Calu3 (cell line): ENCODE results near the gene KCTD4. TPM values are rescaled to one million over a fixed set of nuclear protein-coding genes. Genes with fewer than 3 reads are reported as not detected.

Experiments
- BruUV-seq: library from RNA; stranded (reverse); fragments of 400-500 nt; replicated peaks from 2 replicates; lab custom pipeline; 2021; lab: Mats Ljungman, UMichigan
- CTCF ChIA-PET: fragments of 300-600 bp; sonication (Branson Sonifier 250); formaldehyde crosslinking; loops from one replicate; lab custom pipeline; 2022; ENCODE audit warnings: antibody characterized with exemption; lab: Charles Lee
- DNase-seq: peaks from one replicate; pipeline ENCODE4 v3.0.0; 2022
- H3K27ac Mint-ChIP-seq: one replicate; pipeline ENCODE4 v1.8.0; 2022; ENCODE audit warnings: mixed read lengths; ENCODE audit not compliant: unreplicated experiment
- H3K27me3 Mint-ChIP-seq: one replicate; pipeline ENCODE4 v1.8.0; 2022; ENCODE audit warnings: mixed read lengths; ENCODE audit not compliant: unreplicated experiment
- H3K36me3 Mint-ChIP-seq: one replicate; pipeline ENCODE4 v1.8.0; 2022; ENCODE audit warnings: mild to moderate bottlenecking, moderate library complexity, mixed read lengths; ENCODE audit not compliant: insufficient read depth, unreplicated experiment
- H3K4me1 Mint-ChIP-seq: one replicate; pipeline ENCODE4 v1.8.0; 2022; ENCODE audit warnings: mild to moderate bottlenecking, low read depth, mixed read lengths; ENCODE audit not compliant: unreplicated experiment
- H3K4me3 Mint-ChIP-seq: one replicate; pipeline ENCODE4 v1.8.0; 2022; ENCODE audit warnings: mild to moderate bottlenecking, low read depth, moderate library complexity, mixed read lengths; ENCODE audit not compliant: unreplicated experiment
- H3K9me3 Mint-ChIP-seq: one replicate; pipeline ENCODE4 v1.8.0; 2022; ENCODE audit warnings: low read depth, mixed read lengths; ENCODE audit not compliant: unreplicated experiment
- CTCF ChIP-seq: fragments of 200-600 bp; IDR thresholded peaks from one replicate; pipeline ENCODE4 v1.8.0; 2022; ENCODE audit warnings: antibody characterized with exemption; ENCODE audit not compliant: unreplicated experiment
- intact Hi-C: fragments of 100-400 bp; cut with micrococcal nuclease; formaldehyde crosslinking; loops from one replicate; pipeline ENCODE4 v1.10.0; 2022; ENCODE audit not compliant: unreplicated experiment
- total RNA-seq: library from RNA; stranded (reverse); gene quantifications from 2 replicates; pipeline ENCODE4 v1.2.3, GENCODE V29; 2022

Gene KCTD4
- total RNA-seq, 1 experiment from 2014 or later = not detected

GRCh38 chr13:45226024-45226423 is 25.2 kb upstream of the KCTD4 start:
- intact Hi-C loops = no loop called here
- H3K9me3 Mint-ChIP-seq = no peaks in the 10 kb centered on the region
- H3K4me3 Mint-ChIP-seq = no peak overlapping the region

GRCh38 chr13:45225370-45225769 is 24.5 kb upstream of the KCTD4 start:
- DNase-seq = no peak
- no peak for TF ChIP-seq CTCF
- Mint-ChIP-seq H3K36me3 (no peaks in the 10 kb centered on the region), H3K4me3 (no peak overlapping the region), H3K27me3 (no peaks in the 10 kb centered on the region), H3K9me3 (no peaks in the 10 kb centered on the region), H3K4me1 (peaks cover 17% of the 10 kb centered on the region), H3K27ac (no peak overlapping the region)
- CTCF ChIA-PET = interaction anchor here (0.6 kb wide), 1 partner anchor 98 kb away, joined by 10 read pairs; no protein-coding TSS in a partner anchor
- no TSS peak for BruUV-seq
- intact Hi-C loops = no loop called here

More at GRCh38 chr13:45226024-45226423, 25.2 kb upstream of the KCTD4 start:
- H3K36me3 Mint-ChIP-seq = no peaks in the 10 kb centered on the region
- CTCF ChIA-PET = interaction anchor here (0.6 kb wide), 1 partner anchor 99 kb away, joined by 10 read pairs; no protein-coding TSS in a partner anchor
- H3K27ac Mint-ChIP-seq = no peak overlapping the region
- DNase-seq = no peak
- no TSS peak for BruUV-seq
- TF ChIP-seq CTCF = no peak
- H3K27me3 Mint-ChIP-seq = no peaks in the 10 kb centered on the region
- H3K4me1 Mint-ChIP-seq = peaks cover 11% of the 10 kb centered on the region

- BruUV-seq = no TSS peak
- CTCF ChIA-PET = no interaction called here
Measured at GRCh38 chr13:45224176-45224575, 23.3 kb upstream of the KCTD4 start.

GRCh38 chr13:45222919-45223318 is 22.1 kb upstream of the KCTD4 start:
- H3K9me3 Mint-ChIP-seq = no peaks in the 10 kb centered on the region
- no peak for TF ChIP-seq CTCF
- intact Hi-C loops = no loop called here
- CTCF ChIA-PET = no interaction called here
- no peaks in the 10 kb centered on the region for H3K27me3 Mint-ChIP-seq
- no TSS peak for BruUV-seq
- peaks cover 30% of the 10 kb centered on the region for H3K4me1 Mint-ChIP-seq
- no peak for DNase-seq
- no peaks in the 10 kb centered on the region for H3K36me3 Mint-ChIP-seq
- no peak overlapping the region for H3K4me3 Mint-ChIP-seq
- H3K27ac Mint-ChIP-seq = no peak overlapping the region

More at GRCh38 chr13:45224176-45224575, 23.3 kb upstream of the KCTD4 start:
- peaks cover 21% of the 10 kb centered on the region for H3K4me1 Mint-ChIP-seq
- TF ChIP-seq CTCF = no peak
- H3K9me3 Mint-ChIP-seq = no peaks in the 10 kb centered on the region
- DNase-seq = no peak
- H3K36me3 Mint-ChIP-seq = no peaks in the 10 kb centered on the region
- H3K27ac Mint-ChIP-seq = no peak overlapping the region
- intact Hi-C loops = no loop called here
- no peak overlapping the region for H3K4me3 Mint-ChIP-seq
- H3K27me3 Mint-ChIP-seq = no peaks in the 10 kb centered on the region
